AG04450 (cell line): ENCODE data around the gene GRIP1. TPM values are rescaled to one million over a fixed set of nuclear protein-coding genes. Genes with fewer than 3 reads are reported as not detected.

Source experiments
- CTCF ChIA-PET: fragments of 300-600, 350-600 bp; formaldehyde crosslinking; extraction: SDS; loops from one replicate; lab custom pipeline; 2022; ENCODE audit warnings: antibody characterized with exemption, inconsistent platforms; lab: Charles Lee
- POLR2A ChIA-PET: fragments of 350-600 bp; formaldehyde crosslinking; extraction: SDS; loops from one replicate; lab custom pipeline; 2021; ENCODE audit warnings: antibody characterized with exemption, inconsistent platforms; lab: Yijun Ruan, JAX
- DNase-seq: peaks from one replicate; pipeline ENCODE4 v3.0.0-alpha.2; 2011; ENCODE audit warnings: low read depth, low spot score
- H3K27ac ChIP-seq: one replicate; pipeline ENCODE4 v1.5.1; 2012; ENCODE audit warnings: low read depth, low read length, control low read depth
- H3K27me3 ChIP-seq: one replicate; pipeline ENCODE4 v1.6.0; 2012; ENCODE audit warnings: low read length; ENCODE audit not compliant: control insufficient read depth, insufficient read depth
- H3K4me3 ChIP-seq: 2 replicates; pipeline ENCODE4 v1.5.1; 2011; ENCODE audit warnings: mild to moderate bottlenecking, low read depth, low read length, control low read depth
- H3K9me3 ChIP-seq: 2 replicates; pipeline ENCODE4 v1.5.1; 2012; ENCODE audit warnings: low read length; ENCODE audit not compliant: control insufficient read depth, insufficient read depth
- CTCF ChIP-seq: IDR thresholded peaks from 2 replicates; pipeline ENCODE4 v1.5.1; 2011; ENCODE audit warnings: low read depth, low read length, control low read depth, inconsistent platforms
- polyA minus RNA-seq: library from RNA; depleted of rRNA, polyadenylated mRNA; stranded (reverse); fragments of >200 nt; gene quantifications from 2 replicates; pipeline ENCODE4 v1.2.3, GENCODE V29; 2011; rRNA and poly(A)+ RNA removed
- polyA plus RNA-seq: library from polyadenylated mRNA; depleted of rRNA; stranded (reverse); fragments of >200 nt; gene quantifications from 2 replicates; pipeline ENCODE4 v1.2.3, GENCODE V29; 2011; rRNA removed

The GRIP1 gene
- not detected in 2 replicates for polyA plus RNA-seq
- polyA minus RNA-seq = not detected in 2 replicates

GRCh38 chr12:66678338-66679275, at the start of gene GRIP1:
TSS of gene GRIP1 (minus strand) at chr12:66679076. CDS start at chr12:66678904, 172 bp downstream.
- no peak for DNase-seq
- CTCF ChIA-PET = interaction anchor here (1.3 to 1.8 kb wide), 3 partner anchors 15 to 30 kb away, joined by 3 to 7 read pairs (median 3); no protein-coding TSS in a partner anchor
- POLR2A ChIA-PET = no interaction called here

GRCh38 chr12:66726556-66726955, 47.7 kb upstream of the GRIP1 start:
- POLR2A ChIA-PET = no interaction called here
- Histone ChIP-seq H3K27me3 (no peaks in the 10 kb centered on the region), H3K27ac (no peak overlapping the region), H3K4me3 (no peak overlapping the region), H3K9me3 (no peaks in the 10 kb centered on the region)
- CTCF ChIA-PET = interaction anchor here (1.7 kb wide), 1 partner anchor 17 kb away, joined by 6 read pairs; no protein-coding TSS in a partner anchor
- DNase-seq = no peak
- no peak for TF ChIP-seq CTCF

More at GRCh38 chr12:66678338-66679275, at the start of gene GRIP1:
- no peak for TF ChIP-seq CTCF
- Histone ChIP-seq H3K27me3 (peaks cover 5% of the 10 kb centered on the region), H3K9me3 (no peaks in the 10 kb centered on the region), H3K27ac (no peak within 1 kb of the TSS), H3K4me3 (no peak within 1 kb of the TSS)

GRCh38 chr12:66725031-66725430, 46.2 kb upstream of the GRIP1 start:
- no peak for TF ChIP-seq CTCF
- no peak overlapping the region for H3K27ac ChIP-seq
- no peaks in the 10 kb centered on the region for H3K9me3 ChIP-seq
- H3K27me3 ChIP-seq = no peaks in the 10 kb centered on the region
- POLR2A ChIA-PET = no interaction called here
- DNase-seq = no peak
- CTCF ChIA-PET = interaction anchor here (1.7 kb wide), 1 partner anchor 15 kb away, joined by 6 read pairs; no protein-coding TSS in a partner anchor
- H3K4me3 ChIP-seq = no peak overlapping the region

- H3K27ac ChIP-seq = no peak overlapping the region
- H3K4me3 ChIP-seq = no peak overlapping the region
- H3K9me3 ChIP-seq = no peaks in the 10 kb centered on the region
- DNase-seq = no peak
- no peaks in the 10 kb centered on the region for H3K27me3 ChIP-seq
- ChIA-PET CTCF (no interaction called here), POLR2A (no interaction called here)
- TF ChIP-seq CTCF = no peak
Measured at GRCh38 chr12:66724616-66725015, 45.7 kb upstream of the GRIP1 start.

GRCh38 chr12:66724026-66724425, 45.1 kb upstream of the GRIP1 start:
- CTCF ChIA-PET = no interaction called here
- H3K9me3 ChIP-seq = no peaks in the 10 kb centered on the region
- no peak for TF ChIP-seq CTCF

More at GRCh38 chr12:66724026-66724425, 45.1 kb upstream of the GRIP1 start:
- no peak overlapping the region for H3K4me3 ChIP-seq
- no peaks in the 10 kb centered on the region for H3K27me3 ChIP-seq
- no peak for DNase-seq
- POLR2A ChIA-PET = no interaction called here
- no peak overlapping the region for H3K27ac ChIP-seq
